Ovary (tissue), 1 donor: Measurements from ENCODE around the gene U2AF1L4.

ENCODE experiments used
- EP300 ChIP-seq: sonication (generic); formaldehyde crosslinking; IDR thresholded peaks from one replicate; pipeline ENCODE4 v1.6.1; 2017; ENCODE audit warnings: antibody characterized with exemption
- POLR2A ChIP-seq: fragments of 450-650 bp; IDR thresholded peaks from one replicate; pipeline ENCODE4 v1.6.1; 2017; ENCODE audit warnings: antibody characterized with exemption, mild to moderate bottlenecking, moderate library complexity

- no peak for TF ChIP-seq EP300
- no peak for TF ChIP-seq POLR2A
Measured at GRCh38 chr19:35780058-35780457, 34.8 kb upstream of the U2AF1L4 start.
